ENCODE results near the gene ATP11A. TPM values are rescaled to one million over a fixed set of nuclear protein-coding genes. Genes with fewer than 3 reads are reported as not detected.

ATP11A gene
- total and polyA plus RNA-seq, 2 donors (not counting 3 experiments of a cell fraction or from before 2014, with no cell fraction given), result 16.5 to 88.1 TPM

GRCh38 chr13:112859817-112860190 lies 170.0 kb downstream of the ATP11A start:
- dilution Hi-C loops (cut with MboI; ENCODE audit: extremely low pct_ligation_motif_present, low sequenced_read_pairs), result no loop called here
- Histone ChIP-seq H4K20me1 (replicated peaks; ENCODE audit: control insufficient read depth, extremely low read depth, insufficient read depth, low read length) (no peaks in the 10 kb centered on the region), H3K4me1 (ENCODE audit: control insufficient read depth, extremely low read depth, insufficient read depth, low read length) (peaks cover 11% of the 10 kb centered on the region), H3K9ac (replicated peaks; ENCODE audit: extremely low read depth, insufficient read depth, low read length) (no peak overlapping the region), H3K27me3 (ENCODE audit: control insufficient read depth in 2 of 2, insufficient read depth in 2 of 2, low read length in 2 of 2) (no peaks in the 10 kb centered on the region), H3K36me3 (ENCODE audit: control insufficient read depth in 2 of 2, extremely low read depth in 1 of 2, insufficient read depth in 2 of 2, low read length in 2 of 2) (peaks cover 7 to 18% of the 10 kb centered on the region in 2 experiments), H3K9me1 (replicated peaks; ENCODE audit: control insufficient read depth, extremely low read depth, insufficient read depth, low read length) (no peaks in the 10 kb centered on the region), H3K4me3 (replicated peaks in 1 of 3; ENCODE audit: insufficient read depth in 1 of 3, low read depth in 1 of 3, low read length in 3 of 3) (no peak overlapping the region), H2AFZ (ENCODE audit: low read depth, low read length) (no peak overlapping the region), H3K27ac (ENCODE audit: insufficient read depth, low read depth, low read length) (peak overlapping the region; percentile 14), H3K79me2 (ENCODE audit: control insufficient read depth, insufficient read depth, low read length) (no peaks in the 10 kb centered on the region), H3K4me2 (ENCODE audit: insufficient read depth, low read length) (no peak overlapping the region), H3K9me3 (replicated peaks; ENCODE audit: control insufficient read depth, insufficient read depth, low read length) (no peaks in the 10 kb centered on the region)
- DNase-seq (ENCODE audit: low read depth, low spot score), result peak; percentile 87
- intact Hi-C loops (cut with micrococcal nuclease), result no loop called here
- POLR2A ChIA-PET, result no interaction called here
- CTCF ChIA-PET, result interaction anchor here (0.9 to 1.7 kb wide), 2 partner anchors 10 to 14 kb away, joined by 3 to 11 read pairs; no protein-coding TSS in a partner anchor
- peak; percentile 98 for FAIRE-seq
- BruUV-seq (replicated peaks), result no TSS peak
- peak; percentile 60 for TF ChIP-seq JUN (IDR thresholded peaks at IDR 0.05; ENCODE audit: borderline replicate concordance, insufficient read depth, insufficient read length, low read depth)
- TF ChIP-seq FOS (IDR thresholded peaks at IDR 0.05; ENCODE audit: borderline replicate concordance, insufficient read depth, low read length), result peak; percentile 86
- TF ChIP-seq, protein P1, sequence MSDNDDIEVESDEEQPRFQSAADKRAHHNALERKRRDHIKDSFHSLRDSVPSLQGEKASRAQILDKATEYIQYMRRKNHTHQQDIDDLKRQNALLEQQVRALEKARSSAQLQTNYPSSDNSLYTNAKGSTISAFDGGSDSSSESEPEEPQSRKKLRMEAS (IDR thresholded peaks at IDR 0.05; ENCODE audit: insufficient read depth, insufficient read length), result no peak
- TF ChIP-seq GATA2 (IDR thresholded peaks at IDR 0.05; ENCODE audit: insufficient read depth, insufficient read length, low read depth, low read length), result peak; percentile 81

DNA sequence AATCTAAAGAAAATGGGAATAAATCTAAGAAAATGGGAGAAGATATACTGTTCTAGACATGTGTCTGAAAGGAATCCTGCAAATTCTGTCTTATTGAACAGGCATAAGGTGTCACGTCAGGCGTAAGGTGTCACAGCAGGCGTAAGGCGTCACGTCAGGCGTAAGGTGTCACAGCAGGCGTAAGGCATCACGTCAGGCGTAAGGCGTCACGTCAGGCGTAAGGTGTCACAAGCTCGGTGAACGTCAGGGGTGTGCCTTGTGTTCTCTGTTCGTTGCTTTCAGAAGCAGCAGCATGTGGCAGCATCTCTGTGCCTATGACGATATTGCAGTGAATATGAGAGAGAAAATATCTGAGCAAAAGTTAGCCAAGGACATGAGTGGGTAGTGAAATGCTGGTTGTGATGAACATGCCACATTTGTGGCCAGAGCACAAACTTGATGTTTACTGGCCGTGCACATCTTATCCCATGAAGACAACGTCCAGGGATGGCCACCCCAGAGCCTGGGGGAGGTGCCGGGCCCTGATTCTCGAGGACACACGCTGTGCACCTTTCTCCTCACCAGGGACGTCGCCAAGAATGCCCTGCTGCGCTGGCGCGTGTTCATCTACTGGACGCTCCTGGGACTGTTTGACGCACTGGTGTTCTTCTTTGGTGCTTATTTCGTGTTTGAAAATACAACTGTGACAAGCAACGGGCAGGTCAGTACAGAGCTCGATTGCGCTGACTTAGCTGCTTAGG lies 172.2 kb downstream of the ATP11A start:
- BruUV-seq (replicated peaks), result no TSS peak
- POLR2A ChIA-PET, result no interaction called here

More for the DNA sequence above, 172.2 kb downstream of the ATP11A start:
- no peaks in the 10 kb centered on the region for H3K27me3 ChIP-seq (ENCODE audit: control insufficient read depth in 2 of 2, insufficient read depth in 2 of 2, low read length in 2 of 2)
- H3K4me3 ChIP-seq (replicated peaks in 1 of 3; ENCODE audit: insufficient read depth in 1 of 3, low read depth in 1 of 3, low read length in 3 of 3), result no peak overlapping the region
- dilution Hi-C loops (cut with MboI; ENCODE audit: extremely low pct_ligation_motif_present, low sequenced_read_pairs), result no loop called here
- DNase-seq (ENCODE audit: low read depth, low spot score) (no peak), FAIRE-seq (no peak)
- no peaks in the 10 kb centered on the region for H4K20me1 ChIP-seq (replicated peaks; ENCODE audit: control insufficient read depth, extremely low read depth, insufficient read depth, low read length)
- no peaks in the 10 kb centered on the region for H3K9me3 ChIP-seq (replicated peaks; ENCODE audit: control insufficient read depth, insufficient read depth, low read length)
- H3K36me3 ChIP-seq (ENCODE audit: control insufficient read depth in 2 of 2, extremely low read depth in 1 of 2, insufficient read depth in 2 of 2, low read length in 2 of 2), result peaks cover 0 to 10% of the 10 kb centered on the region in 2 experiments
- no peak overlapping the region for H2AFZ ChIP-seq (ENCODE audit: low read depth, low read length)
- H3K27ac ChIP-seq (ENCODE audit: insufficient read depth, low read depth, low read length), result no peak overlapping the region
- intact Hi-C loops (cut with micrococcal nuclease), result no loop called here
- CTCF ChIA-PET, result interaction anchor here (1.3 kb wide), 1 partner anchor 13 kb away, joined by 5 read pairs; no protein-coding TSS in a partner anchor
- no peaks in the 10 kb centered on the region for H3K79me2 ChIP-seq (ENCODE audit: control insufficient read depth, insufficient read depth, low read length)
- no peaks in the 10 kb centered on the region for H3K9me1 ChIP-seq (replicated peaks; ENCODE audit: control insufficient read depth, extremely low read depth, insufficient read depth, low read length)
- no peak overlapping the region for H3K9ac ChIP-seq (replicated peaks; ENCODE audit: extremely low read depth, insufficient read depth, low read length)
- TF ChIP-seq FOS (IDR thresholded peaks at IDR 0.05; ENCODE audit: borderline replicate concordance, insufficient read depth, low read length) (no peak), MYC (IDR thresholded peaks at IDR 0.05; ENCODE audit: low read depth, low read length) (no peak), GATA2 (IDR thresholded peaks at IDR 0.05; ENCODE audit: insufficient read depth, insufficient read length, low read depth, low read length) (no peak), CTCF (IDR thresholded peaks at IDR 0.05; ENCODE audit: extremely low read depth in 1 of 2, insufficient read depth in 1 of 2, low read depth in 1 of 2, low read length in 2 of 2) (no peak), JUN (IDR thresholded peaks at IDR 0.05; ENCODE audit: borderline replicate concordance, insufficient read depth, insufficient read length, low read depth) (no peak), POLR2AphosphoS5 (IDR thresholded peaks at IDR 0.05; ENCODE audit: insufficient read depth, low read depth, low read length) (no peak), EZH2 (IDR thresholded peaks at IDR 0.05; ENCODE audit: borderline replicate concordance, low read depth, low read length, severe bottlenecking) (no peak), POLR2A (IDR thresholded peaks at IDR 0.05; ENCODE audit: low read depth, low read length) (no peak)
- TF ChIP-seq, protein P1 (IDR thresholded peaks at IDR 0.05; ENCODE audit: insufficient read depth, insufficient read length), result no peak
- H3K4me1 ChIP-seq (ENCODE audit: control insufficient read depth, extremely low read depth, insufficient read depth, low read length), result peaks cover 11% of the 10 kb centered on the region
- no peak overlapping the region for H3K4me2 ChIP-seq (ENCODE audit: insufficient read depth, low read length)

All from endothelial cell of umbilical vein (primary cell).